Measurements from ENCODE around the gene DCTN2.
"Not testable (repeated sequence)": the region's sequence is repeated elsewhere in the genome, so short reads cannot be mapped to it uniquely, and the experiment has no call there.

The DCTN2 gene

GRCh38 chr12:57576613-57577160 lies 29.7 kb upstream of the DCTN2 start:
- H3K27ac ChIP-seq (ENCODE audit: low read depth, low read length, severe bottlenecking), result no peak overlapping the region
- no peaks in the 10 kb centered on the region for H3K36me3 ChIP-seq (ENCODE audit: control insufficient read depth, insufficient read depth, low read length)
- no peaks in the 10 kb centered on the region for H3K4me1 ChIP-seq (ENCODE audit: control insufficient read depth, insufficient read depth, low read length, poor library complexity, severe bottlenecking)
- 91 to 97% methylated on average over 8 to 9 of the region's 9 CpGs for WGBS, 2 experiments (ENCODE audit: insufficient coverage in 2 of 2)
- no peak overlapping the region for H3K4me3 ChIP-seq (ENCODE audit: extremely low read depth, insufficient read depth, low read length, poor library complexity, severe bottlenecking)
- H3K9me3 ChIP-seq (ENCODE audit: control insufficient read depth, low read length), result no peaks in the 10 kb centered on the region

- Histone ChIP-seq H3K27ac (ENCODE audit: low read depth, low read length, severe bottlenecking) (no peak overlapping the region), H3K36me3 (ENCODE audit: control insufficient read depth, insufficient read depth, low read length) (no peaks in the 10 kb centered on the region), H3K9me3 (ENCODE audit: control insufficient read depth, low read length) (no peaks in the 10 kb centered on the region), H3K4me1 (ENCODE audit: control insufficient read depth, insufficient read depth, low read length, poor library complexity, severe bottlenecking) (no peaks in the 10 kb centered on the region), H3K4me3 (ENCODE audit: extremely low read depth, insufficient read depth, low read length, poor library complexity, severe bottlenecking) (no peak overlapping the region)
- 91 to 95% methylated on average over 10 of the region's 12 CpGs for WGBS, 2 experiments (ENCODE audit: insufficient coverage in 2 of 2)
Observed at GRCh38 chr12:57575771-57576612, 29.0 kb upstream of the DCTN2 start.

- no peaks in the 10 kb centered on the region for H3K36me3 ChIP-seq (ENCODE audit: control insufficient read depth, insufficient read depth, low read length)
- no peaks in the 10 kb centered on the region for H3K4me1 ChIP-seq (ENCODE audit: control insufficient read depth, insufficient read depth, low read length, poor library complexity, severe bottlenecking)
- WGBS, 2 experiments (ENCODE audit: insufficient coverage in 2 of 2), result 93 to 98% methylated on average over 6 to 7 of the region's 10 CpGs
Observed at GRCh38 chr12:57574795-57575194, 27.8 kb upstream of the DCTN2 start.

DNA sequence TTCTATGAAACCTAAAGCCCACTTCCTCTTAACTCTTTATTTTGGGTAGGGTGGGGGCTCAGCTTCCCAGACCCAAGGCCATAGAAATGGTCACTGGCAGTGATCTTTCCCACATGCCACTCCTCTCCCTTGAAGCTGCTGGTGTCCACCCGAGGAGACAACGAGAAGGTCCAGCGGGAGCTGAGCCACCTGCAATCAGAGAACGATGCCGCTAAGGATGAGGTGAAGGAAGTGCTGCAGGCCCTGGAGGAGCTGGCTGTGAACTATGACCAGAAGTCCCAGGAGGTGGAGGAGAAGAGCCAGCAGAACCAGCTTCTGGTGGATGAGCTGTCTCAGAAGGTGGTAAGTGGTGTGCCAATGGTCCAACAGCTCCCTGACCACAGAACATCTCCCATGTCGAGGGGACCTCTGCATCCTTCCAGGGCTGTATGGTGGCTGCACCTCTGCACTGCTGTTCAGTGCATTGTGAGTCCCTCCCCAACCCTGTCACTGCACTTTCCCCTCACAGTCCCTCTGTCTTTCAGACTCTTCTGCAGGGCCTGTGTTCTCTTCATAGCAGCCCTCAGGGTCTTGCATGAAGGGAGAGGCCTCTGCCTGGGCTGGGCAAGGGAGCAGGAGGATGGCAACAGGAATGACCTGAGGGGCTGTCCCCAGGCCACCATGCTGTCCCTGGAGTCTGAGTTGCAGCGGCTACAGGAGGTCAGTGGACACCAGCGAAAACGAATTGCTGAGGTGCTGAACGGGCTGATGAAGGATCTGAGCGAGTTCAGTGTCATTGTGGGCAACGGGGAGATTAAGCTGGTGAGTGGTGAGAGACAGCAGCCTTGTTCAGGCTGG lies 25.2 kb upstream of the DCTN2 start:
- no peaks in the 10 kb centered on the region for H3K9me3 ChIP-seq (ENCODE audit: control insufficient read depth, low read length)
- WGBS, 2 experiments (ENCODE audit: insufficient coverage in 2 of 2), result 87 to 91% methylated on average over 10 to 12 of the region's 12 CpGs
- no peak overlapping the region for H3K27ac ChIP-seq (ENCODE audit: low read depth, low read length, severe bottlenecking)
- H3K36me3 ChIP-seq (ENCODE audit: control insufficient read depth, insufficient read depth, low read length), result no peaks in the 10 kb centered on the region
- no peak overlapping the region for H3K4me3 ChIP-seq (ENCODE audit: extremely low read depth, insufficient read depth, low read length, poor library complexity, severe bottlenecking)
- no peaks in the 10 kb centered on the region for H3K4me1 ChIP-seq (ENCODE audit: control insufficient read depth, insufficient read depth, low read length, poor library complexity, severe bottlenecking)

More at GRCh38 chr12:57574795-57575194, 27.8 kb upstream of the DCTN2 start:
- H3K9me3 ChIP-seq (ENCODE audit: control insufficient read depth, low read length), result no peaks in the 10 kb centered on the region
- H3K4me3 ChIP-seq (ENCODE audit: extremely low read depth, insufficient read depth, low read length, poor library complexity, severe bottlenecking), result no peak overlapping the region
- no peak overlapping the region for H3K27ac ChIP-seq (ENCODE audit: low read depth, low read length, severe bottlenecking)

GRCh38 chr12:57570438-57570837 lies 23.4 kb upstream of the DCTN2 start:
- not testable (repeated sequence) for H3K4me1 ChIP-seq (ENCODE audit: control insufficient read depth, insufficient read depth, low read length, poor library complexity, severe bottlenecking); H3K36me3 ChIP-seq (ENCODE audit: control insufficient read depth, insufficient read depth, low read length); H3K27ac ChIP-seq (ENCODE audit: low read depth, low read length, severe bottlenecking); H3K4me3 ChIP-seq (ENCODE audit: extremely low read depth, insufficient read depth, low read length, poor library complexity, severe bottlenecking); H3K9me3 ChIP-seq (ENCODE audit: control insufficient read depth, low read length)
- 86 to 95% methylated on average over 3 to 4 of the region's 13 CpGs for WGBS, 2 experiments (ENCODE audit: insufficient coverage in 2 of 2)

DNA sequence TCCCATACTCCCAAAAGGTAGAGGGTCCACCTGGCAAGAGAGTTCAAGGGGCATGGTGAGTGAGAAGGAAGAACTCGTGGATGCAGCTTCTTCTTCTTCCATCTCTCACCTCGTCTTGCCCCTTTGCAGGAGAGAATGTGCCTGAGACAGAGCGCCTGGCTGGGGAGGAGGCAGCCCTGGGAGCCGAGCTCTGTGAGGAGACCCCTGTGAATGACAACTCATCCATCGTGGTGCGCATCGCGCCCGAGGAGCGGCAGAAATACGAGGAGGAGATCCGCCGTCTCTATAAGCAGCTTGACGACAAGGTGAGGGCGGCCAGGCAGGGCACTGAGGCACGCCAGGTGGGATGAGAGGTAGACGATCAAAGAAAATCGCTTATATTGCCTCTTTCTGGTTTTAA lies 22.9 kb upstream of the DCTN2 start:
- Histone ChIP-seq H3K4me3 (ENCODE audit: extremely low read depth, insufficient read depth, low read length, poor library complexity, severe bottlenecking) (no peak overlapping the region), H3K27ac (ENCODE audit: low read depth, low read length, severe bottlenecking) (no peak overlapping the region), H3K36me3 (ENCODE audit: control insufficient read depth, insufficient read depth, low read length) (no peaks in the 10 kb centered on the region), H3K9me3 (ENCODE audit: control insufficient read depth, low read length) (no peaks in the 10 kb centered on the region), H3K4me1 (ENCODE audit: control insufficient read depth, insufficient read depth, low read length, poor library complexity, severe bottlenecking) (no peaks in the 10 kb centered on the region)
- 96 to 98% methylated on average over 13 to 15 of the region's 18 CpGs for WGBS, 2 experiments (ENCODE audit: insufficient coverage in 2 of 2)

DNA sequence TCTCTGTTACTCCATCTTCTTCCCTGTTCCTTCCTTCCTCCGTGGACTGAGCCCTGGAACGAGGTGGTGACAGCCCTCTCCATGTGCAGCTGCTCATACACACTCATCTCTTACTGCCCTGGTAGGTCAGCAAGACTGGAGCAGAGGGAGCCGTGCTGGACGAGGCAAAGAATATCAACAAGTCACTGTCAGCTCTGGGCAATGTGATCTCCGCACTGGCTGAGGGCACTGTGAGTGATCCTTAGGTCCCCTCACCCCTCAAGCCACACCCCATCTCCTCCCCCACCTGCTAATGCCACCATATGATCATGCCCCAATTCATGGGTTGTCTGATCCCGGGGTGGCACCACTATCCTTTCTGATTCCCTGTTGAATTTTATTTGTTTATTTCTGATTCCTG lies 21.8 kb upstream of the DCTN2 start:
- H3K9me3 ChIP-seq (ENCODE audit: control insufficient read depth, low read length), result no peaks in the 10 kb centered on the region
- H3K4me1 ChIP-seq (ENCODE audit: control insufficient read depth, insufficient read depth, low read length, poor library complexity, severe bottlenecking), result no peaks in the 10 kb centered on the region
- H3K27ac ChIP-seq (ENCODE audit: low read depth, low read length, severe bottlenecking), result no peak overlapping the region
- no peak overlapping the region for H3K4me3 ChIP-seq (ENCODE audit: extremely low read depth, insufficient read depth, low read length, poor library complexity, severe bottlenecking)
- 90% methylated on average over 3 to 5 of the region's 6 CpGs for WGBS, 2 experiments (ENCODE audit: insufficient coverage in 2 of 2)
- no peaks in the 10 kb centered on the region for H3K36me3 ChIP-seq (ENCODE audit: control insufficient read depth, insufficient read depth, low read length)

- Histone ChIP-seq H3K9me3 (ENCODE audit: control insufficient read depth, low read length) (no peaks in the 10 kb centered on the region), H3K36me3 (ENCODE audit: control insufficient read depth, insufficient read depth, low read length) (no peaks in the 10 kb centered on the region)
- 81 to 87% methylated on average over 5 of the region's 7 CpGs for WGBS, 2 experiments (ENCODE audit: insufficient coverage in 2 of 2)
Observed at GRCh38 chr12:57564178-57564740, 17.3 kb upstream of the DCTN2 start.

DNA sequence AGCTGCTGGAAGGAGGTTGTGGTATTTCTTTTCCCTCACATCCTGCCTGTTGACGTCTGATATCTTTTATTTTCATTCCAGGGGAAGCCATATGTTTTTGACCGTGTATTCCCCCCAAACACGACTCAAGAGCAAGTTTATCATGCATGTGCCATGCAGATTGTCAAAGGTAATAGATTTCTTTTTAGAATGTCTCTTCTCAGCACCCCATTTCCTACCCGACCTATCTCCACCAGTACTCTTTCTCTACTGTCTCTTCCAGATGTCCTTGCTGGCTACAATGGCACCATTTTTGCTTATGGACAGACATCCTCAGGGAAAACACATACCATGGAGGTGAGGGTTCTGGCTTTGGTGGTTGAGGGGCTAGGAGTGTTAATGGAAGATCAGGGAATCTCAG lies 16.4 kb upstream of the DCTN2 start:
- 92 to 100% methylated on average over 1 to 3 of the region's 4 CpGs for WGBS, 2 experiments (ENCODE audit: insufficient coverage in 2 of 2)
- H3K27ac ChIP-seq (ENCODE audit: low read depth, low read length, severe bottlenecking), result no peak overlapping the region
- peaks cover 5% of the 10 kb centered on the region for H3K4me1 ChIP-seq (ENCODE audit: control insufficient read depth, insufficient read depth, low read length, poor library complexity, severe bottlenecking)
- H3K9me3 ChIP-seq (ENCODE audit: control insufficient read depth, low read length), result no peaks in the 10 kb centered on the region
- H3K36me3 ChIP-seq (ENCODE audit: control insufficient read depth, insufficient read depth, low read length), result no peaks in the 10 kb centered on the region
- no peak overlapping the region for H3K4me3 ChIP-seq (ENCODE audit: extremely low read depth, insufficient read depth, low read length, poor library complexity, severe bottlenecking)

More at GRCh38 chr12:57564178-57564740, 17.3 kb upstream of the DCTN2 start:
- Histone ChIP-seq H3K4me3 (ENCODE audit: extremely low read depth, insufficient read depth, low read length, poor library complexity, severe bottlenecking) (no peak overlapping the region), H3K27ac (ENCODE audit: low read depth, low read length, severe bottlenecking) (no peak overlapping the region), H3K4me1 (ENCODE audit: control insufficient read depth, insufficient read depth, low read length, poor library complexity, severe bottlenecking) (peaks cover 5% of the 10 kb centered on the region)

DNA sequence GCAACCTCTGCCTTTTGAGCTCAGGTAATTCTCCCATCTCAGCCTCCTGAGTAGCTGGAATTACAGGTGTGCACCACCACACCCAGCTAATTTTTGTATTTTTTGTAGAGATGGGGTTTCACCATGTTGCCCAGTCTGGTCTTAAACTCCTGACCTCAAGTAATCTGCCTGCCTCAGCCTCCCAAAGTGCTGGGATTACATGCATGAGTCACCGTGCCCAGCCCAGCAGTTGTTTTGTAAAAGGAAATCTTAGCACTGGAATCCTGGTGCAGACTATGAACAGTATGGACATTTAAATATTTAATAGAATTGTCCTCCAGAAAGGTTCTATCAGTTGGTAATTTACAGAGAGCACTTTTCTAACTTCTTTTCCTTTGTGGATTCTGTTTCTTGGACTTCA lies 14.1 kb upstream of the DCTN2 start:
- H3K4me3 ChIP-seq (ENCODE audit: extremely low read depth, insufficient read depth, low read length, poor library complexity, severe bottlenecking), result not testable (repeated sequence)
- no CpG with 5 or more reads among the region's 1 CpG for WGBS, 2 experiments (ENCODE audit: insufficient coverage in 2 of 2)

More for the DNA sequence above, 14.1 kb upstream of the DCTN2 start:
- H3K4me1 ChIP-seq (ENCODE audit: control insufficient read depth, insufficient read depth, low read length, poor library complexity, severe bottlenecking); H3K9me3 ChIP-seq (ENCODE audit: control insufficient read depth, low read length); H3K36me3 ChIP-seq (ENCODE audit: control insufficient read depth, insufficient read depth, low read length); H3K27ac ChIP-seq (ENCODE audit: low read depth, low read length, severe bottlenecking): not testable (repeated sequence)

All from mesodermal cell (in vitro differentiated cells).